Cardiac fibroblast (primary cell): ENCODE results near the gene HOXA13.

Source experiments
- DNase-seq, 2 donors: peaks; one replicate each; pipeline versions ENCODE4 v3.0.0 to v3.0.0-alpha.2; 2010; ENCODE audit warnings: low read depth in 2 of 2
- H3K4me3 ChIP-seq, 2 donors: replicated peaks in 1 of 2; 1 replicate in 1 of 2; 2 replicates in 1 of 2; pipeline ENCODE4 v1.5.1; 2011; ENCODE audit warnings: low read depth in 2 of 2, low read length in 2 of 2, mild to moderate bottlenecking in 2 of 2, moderate library complexity in 1 of 2
- TF ChIP-seq, protein P1 (sequence below): IDR thresholded peaks from one replicate; pipeline ENCODE4 v1.5.1; 2011; ENCODE audit warnings: low read depth, mild to moderate bottlenecking, low read length, inconsistent platforms

Gene HOXA13

DNA sequence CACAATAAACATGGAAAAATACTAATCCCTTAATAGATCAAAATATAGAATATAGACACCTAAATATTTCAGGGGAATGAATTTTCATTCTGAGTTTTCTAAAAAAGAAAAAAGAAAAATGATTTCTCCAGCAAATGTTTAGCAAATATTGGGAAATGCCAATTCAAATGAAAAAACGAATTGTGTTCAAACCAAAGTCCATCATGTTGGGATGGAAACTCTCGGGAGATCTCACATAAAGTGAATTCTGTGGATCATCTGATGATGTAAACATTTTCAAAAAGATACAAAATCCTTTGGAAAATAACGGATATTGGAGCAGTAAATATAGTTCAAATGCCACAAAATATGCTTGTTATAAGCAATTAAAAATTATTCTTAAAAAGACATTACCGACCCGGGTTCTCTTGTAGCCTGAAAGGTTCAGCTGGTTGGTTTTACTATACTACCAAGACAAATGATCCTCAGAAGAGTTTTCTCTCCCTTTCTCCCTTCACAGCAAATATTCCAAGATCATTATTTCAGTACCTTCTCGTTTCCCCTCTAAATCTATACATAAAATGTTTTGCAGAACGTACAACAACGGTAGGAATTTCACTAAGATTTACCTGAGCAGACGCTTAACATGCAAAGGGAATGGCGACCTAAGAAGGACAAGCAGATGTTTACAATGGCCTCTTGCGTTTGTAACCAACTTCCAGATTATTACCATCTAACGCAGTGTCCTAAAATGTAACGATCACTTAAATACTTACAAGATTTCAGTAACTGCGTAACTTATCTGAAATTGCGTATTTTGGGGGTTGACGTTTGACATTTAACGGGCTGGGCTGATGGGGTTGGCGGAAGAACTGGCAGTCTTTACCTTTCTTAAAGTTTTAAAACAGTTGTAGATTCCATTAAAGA is 2.5 kb downstream of the HOXA13 start:
- TF ChIP-seq, protein P1, sequence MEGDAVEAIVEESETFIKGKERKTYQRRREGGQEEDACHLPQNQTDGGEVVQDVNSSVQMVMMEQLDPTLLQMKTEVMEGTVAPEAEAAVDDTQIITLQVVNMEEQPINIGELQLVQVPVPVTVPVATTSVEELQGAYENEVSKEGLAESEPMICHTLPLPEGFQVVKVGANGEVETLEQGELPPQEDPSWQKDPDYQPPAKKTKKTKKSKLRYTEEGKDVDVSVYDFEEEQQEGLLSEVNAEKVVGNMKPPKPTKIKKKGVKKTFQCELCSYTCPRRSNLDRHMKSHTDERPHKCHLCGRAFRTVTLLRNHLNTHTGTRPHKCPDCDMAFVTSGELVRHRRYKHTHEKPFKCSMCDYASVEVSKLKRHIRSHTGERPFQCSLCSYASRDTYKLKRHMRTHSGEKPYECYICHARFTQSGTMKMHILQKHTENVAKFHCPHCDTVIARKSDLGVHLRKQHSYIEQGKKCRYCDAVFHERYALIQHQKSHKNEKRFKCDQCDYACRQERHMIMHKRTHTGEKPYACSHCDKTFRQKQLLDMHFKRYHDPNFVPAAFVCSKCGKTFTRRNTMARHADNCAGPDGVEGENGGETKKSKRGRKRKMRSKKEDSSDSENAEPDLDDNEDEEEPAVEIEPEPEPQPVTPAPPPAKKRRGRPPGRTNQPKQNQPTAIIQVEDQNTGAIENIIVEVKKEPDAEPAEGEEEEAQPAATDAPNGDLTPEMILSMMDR: no peak
- H3K4me3 ChIP-seq: no peak overlapping the region
- DNase-seq: no peak

DNA sequence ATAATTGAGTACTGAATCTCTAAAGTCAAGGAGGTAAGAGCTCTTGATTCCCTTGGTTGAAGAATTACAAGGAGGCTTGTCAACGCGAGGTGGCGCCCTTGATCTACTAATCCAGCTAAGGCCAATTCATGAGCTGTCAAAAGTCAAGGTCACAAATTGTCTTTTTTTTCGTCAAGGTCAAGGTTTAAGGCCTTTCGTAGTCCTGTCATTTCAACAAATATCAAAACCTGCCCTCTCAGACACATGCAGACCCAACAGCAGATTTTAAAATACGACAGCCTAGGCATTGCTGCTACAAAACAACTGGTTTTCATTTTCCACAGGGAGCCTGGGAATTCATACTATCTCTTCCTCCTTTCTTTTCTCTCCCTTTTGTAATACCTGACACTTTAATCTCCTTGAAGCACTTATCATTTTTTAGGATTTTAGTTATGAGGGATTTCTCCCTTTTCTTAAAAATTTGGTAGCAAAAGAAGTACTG is 3.6 kb downstream of the HOXA13 start:
- no peak overlapping the region for H3K4me3 ChIP-seq
- TF ChIP-seq, protein P1: peak; percentile 74
- DNase-seq: peak; percentile 82 to 84

DNA sequence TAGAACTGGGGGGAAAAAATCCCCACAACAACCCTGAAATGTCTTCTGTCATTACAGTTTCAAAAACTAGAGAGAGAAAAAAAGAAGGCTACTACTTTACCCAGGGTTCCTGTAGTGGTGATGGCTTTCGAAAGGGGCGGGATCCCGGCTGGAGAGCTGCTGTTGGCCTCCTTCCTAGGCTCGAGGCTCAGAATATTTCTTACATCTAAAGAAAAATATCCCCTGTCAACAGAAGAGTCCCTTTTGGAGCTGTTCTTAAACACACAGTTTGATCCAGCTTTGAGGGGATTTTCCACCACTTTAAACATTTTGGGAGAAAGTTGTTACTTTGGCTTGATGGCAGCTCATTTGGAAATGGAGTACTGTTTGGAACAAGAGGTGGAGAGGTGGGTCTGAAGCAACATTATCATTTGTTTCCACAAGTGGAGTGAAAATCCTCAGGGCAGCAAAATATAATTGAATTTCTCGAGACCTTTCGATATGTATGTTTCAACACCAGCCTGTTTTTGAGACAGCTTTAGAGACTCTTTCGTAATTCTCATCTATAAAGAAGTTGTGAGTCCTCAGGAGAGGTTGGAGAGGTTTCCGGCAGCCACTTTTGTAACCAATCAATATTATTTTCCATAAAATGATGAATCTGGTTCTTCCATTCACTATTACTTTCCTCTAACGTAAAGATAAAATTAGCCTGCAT is 5.1 kb downstream of the HOXA13 start:
- TF ChIP-seq, protein P1: no peak
- H3K4me3 ChIP-seq: no peak overlapping the region
- DNase-seq: no peak

DNA sequence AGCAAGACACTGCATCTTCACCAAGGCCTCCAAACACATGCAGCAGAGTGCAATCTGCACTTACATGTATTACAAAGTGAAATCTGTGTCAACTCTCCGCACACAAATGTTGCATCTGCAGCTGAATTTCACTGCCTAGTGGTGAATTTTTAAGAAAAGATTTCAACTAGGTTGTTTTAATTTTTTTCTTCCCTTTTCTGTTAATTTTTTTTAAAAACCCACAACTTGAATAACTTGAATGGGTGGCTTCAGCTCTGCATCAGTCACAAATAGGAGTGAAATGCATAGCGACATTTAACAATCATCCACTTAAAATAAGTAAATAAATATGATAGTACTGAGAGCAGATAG is 5.9 kb downstream of the HOXA13 start:
- H3K4me3 ChIP-seq: no peak overlapping the region
- DNase-seq: no peak
- TF ChIP-seq, protein P1: no peak

DNA sequence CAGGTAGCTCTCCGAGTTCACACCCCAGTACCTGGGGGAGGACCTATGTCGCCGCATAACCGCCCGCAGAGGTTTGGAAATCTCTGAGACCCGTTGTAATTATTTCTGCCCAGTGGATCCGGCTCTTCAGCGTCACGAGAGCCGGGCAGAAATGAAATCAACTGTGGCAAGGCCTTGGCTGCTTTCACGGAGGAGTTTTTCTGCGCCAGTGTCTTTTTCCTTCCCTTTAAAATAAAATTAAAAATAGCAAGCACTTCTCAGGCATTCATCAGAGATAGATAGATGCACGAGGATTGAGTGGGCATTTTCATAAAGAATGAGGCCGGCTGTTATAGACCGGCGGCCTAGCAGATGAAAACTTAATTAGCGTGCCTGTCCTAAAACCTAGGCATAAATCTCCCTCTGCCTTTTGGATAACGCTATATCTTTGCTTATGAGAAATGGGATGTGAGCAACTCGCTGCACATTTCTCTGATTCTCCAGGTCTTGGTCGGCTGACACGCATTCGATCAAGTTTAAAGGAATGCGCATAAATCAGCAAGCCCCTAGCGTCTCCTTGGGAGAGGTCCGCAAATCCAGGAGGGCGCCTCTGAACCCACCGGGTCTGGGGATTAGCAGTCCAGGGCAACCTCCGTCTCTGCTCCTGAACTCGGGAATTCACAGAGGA is 6.4 kb downstream of the HOXA13 start:
- H3K4me3 ChIP-seq: no peak overlapping the region
- no peak for DNase-seq
- TF ChIP-seq, protein P1: no peak

DNA sequence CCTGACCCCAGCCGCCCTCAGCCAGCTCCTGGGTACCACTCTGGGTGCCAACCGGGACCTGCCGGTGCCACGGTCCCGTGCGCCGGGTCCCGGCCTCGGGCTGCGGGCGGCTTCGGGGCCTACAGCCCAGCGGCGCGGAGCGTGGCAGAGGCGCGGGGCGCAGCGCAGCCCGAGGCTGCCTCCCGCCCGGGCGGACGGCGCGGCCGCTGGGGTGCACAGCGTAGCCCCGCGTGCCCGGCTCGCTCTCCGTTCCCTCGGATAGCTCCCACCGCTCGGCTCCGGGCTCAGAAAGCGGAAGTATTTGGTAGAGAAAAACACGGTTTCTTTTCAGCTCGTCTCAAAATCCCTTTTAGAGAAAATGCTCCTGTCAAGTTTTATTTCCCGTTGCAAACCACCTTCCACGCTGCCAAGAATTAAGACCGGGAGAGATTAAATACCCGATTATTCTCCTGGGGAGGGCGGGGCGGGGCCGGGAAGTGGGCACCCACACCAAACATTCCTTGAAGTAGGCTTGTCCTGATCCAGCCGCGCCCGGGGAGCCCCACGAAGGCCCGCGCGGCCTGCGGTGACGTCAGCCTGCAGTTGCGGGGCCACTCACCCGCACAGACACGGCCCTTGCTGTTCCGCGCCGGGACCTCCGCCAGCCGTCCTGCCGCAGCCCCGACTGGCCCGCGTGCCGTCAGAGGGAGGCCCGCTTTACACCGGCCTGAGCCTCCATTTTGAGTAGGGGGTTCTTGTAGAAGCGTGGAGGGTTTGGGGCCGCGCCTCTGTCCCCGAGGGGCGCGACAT is 7.2 kb downstream of the HOXA13 start:
- H3K4me3 ChIP-seq: no peak overlapping the region
- DNase-seq: peak in 1 of 2 donors; percentile 17

More for the DNA sequence above, 7.2 kb downstream of the HOXA13 start:
- TF ChIP-seq, protein P1: no peak
